ENCODE data around the gene PPM1H.

PPM1H gene

DNA sequence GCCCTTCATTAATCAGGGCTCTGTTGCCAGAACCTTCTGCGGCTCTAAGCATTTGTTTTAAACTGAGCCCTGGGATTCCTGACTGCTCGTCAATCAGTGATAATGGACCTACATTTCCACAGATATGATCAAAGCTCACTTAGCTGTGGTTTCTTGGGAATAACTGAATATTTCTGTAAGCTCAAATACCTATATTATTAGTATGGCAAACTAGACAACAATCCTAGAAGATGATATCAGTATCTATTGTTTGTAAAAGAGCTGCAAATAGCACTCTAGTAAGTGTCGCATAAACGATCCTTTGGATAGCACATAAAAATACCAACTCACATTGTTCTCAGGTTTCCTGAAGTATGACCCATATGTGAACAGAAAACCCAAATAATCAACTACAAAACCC lies 150.4 kb downstream of the PPM1H start:
- H3K9ac ChIP-seq (ENCODE audit: low read depth, low read length, poor library complexity, severe bottlenecking): no peak overlapping the region
- no peaks in the 10 kb centered on the region for H3K9me3 ChIP-seq (ENCODE audit: insufficient read depth, low read depth, low read length)
- no peaks in the 10 kb centered on the region for H4K20me1 ChIP-seq (ENCODE audit: insufficient read depth, low read length, poor library complexity, severe bottlenecking)
- H3K4me3 ChIP-seq (ENCODE audit: low read length, poor library complexity, severe bottlenecking): no peak overlapping the region
- H3K4me2 ChIP-seq (ENCODE audit: low read depth, low read length, poor library complexity, severe bottlenecking): peak overlapping the region; percentile 7
- H2AFZ ChIP-seq (ENCODE audit: low read length): no peak overlapping the region
- no peaks in the 10 kb centered on the region for H3K9me2 ChIP-seq (replicated peaks; ENCODE audit: low read depth, low read length)
- H3F3A ChIP-seq (ENCODE audit: low read depth): no peaks in the 10 kb centered on the region
- H3K79me2 ChIP-seq (ENCODE audit: insufficient read depth, low read length): no peaks in the 10 kb centered on the region
- H3K4me1 ChIP-seq (ENCODE audit: insufficient read depth, low read length, poor library complexity, severe bottlenecking): peaks cover 40% of the 10 kb centered on the region
- TF ChIP-seq, protein P1, sequence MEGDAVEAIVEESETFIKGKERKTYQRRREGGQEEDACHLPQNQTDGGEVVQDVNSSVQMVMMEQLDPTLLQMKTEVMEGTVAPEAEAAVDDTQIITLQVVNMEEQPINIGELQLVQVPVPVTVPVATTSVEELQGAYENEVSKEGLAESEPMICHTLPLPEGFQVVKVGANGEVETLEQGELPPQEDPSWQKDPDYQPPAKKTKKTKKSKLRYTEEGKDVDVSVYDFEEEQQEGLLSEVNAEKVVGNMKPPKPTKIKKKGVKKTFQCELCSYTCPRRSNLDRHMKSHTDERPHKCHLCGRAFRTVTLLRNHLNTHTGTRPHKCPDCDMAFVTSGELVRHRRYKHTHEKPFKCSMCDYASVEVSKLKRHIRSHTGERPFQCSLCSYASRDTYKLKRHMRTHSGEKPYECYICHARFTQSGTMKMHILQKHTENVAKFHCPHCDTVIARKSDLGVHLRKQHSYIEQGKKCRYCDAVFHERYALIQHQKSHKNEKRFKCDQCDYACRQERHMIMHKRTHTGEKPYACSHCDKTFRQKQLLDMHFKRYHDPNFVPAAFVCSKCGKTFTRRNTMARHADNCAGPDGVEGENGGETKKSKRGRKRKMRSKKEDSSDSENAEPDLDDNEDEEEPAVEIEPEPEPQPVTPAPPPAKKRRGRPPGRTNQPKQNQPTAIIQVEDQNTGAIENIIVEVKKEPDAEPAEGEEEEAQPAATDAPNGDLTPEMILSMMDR (conservative IDR thresholded peaks at IDR 0.05; ENCODE audit: low read length): no peak
- TF ChIP-seq EZH2phosphoT487 (IDR thresholded peaks at IDR 0.05; ENCODE audit: borderline replicate concordance): no peak
- H3K27me3 ChIP-seq (ENCODE audit: insufficient read depth, low read length, poor library complexity, severe bottlenecking): no peaks in the 10 kb centered on the region
- peaks cover 14% of the 10 kb centered on the region; the same call in 1 of the 2 replicates for H3K36me3 ChIP-seq (ENCODE audit: insufficient read depth, low read length)

DNA sequence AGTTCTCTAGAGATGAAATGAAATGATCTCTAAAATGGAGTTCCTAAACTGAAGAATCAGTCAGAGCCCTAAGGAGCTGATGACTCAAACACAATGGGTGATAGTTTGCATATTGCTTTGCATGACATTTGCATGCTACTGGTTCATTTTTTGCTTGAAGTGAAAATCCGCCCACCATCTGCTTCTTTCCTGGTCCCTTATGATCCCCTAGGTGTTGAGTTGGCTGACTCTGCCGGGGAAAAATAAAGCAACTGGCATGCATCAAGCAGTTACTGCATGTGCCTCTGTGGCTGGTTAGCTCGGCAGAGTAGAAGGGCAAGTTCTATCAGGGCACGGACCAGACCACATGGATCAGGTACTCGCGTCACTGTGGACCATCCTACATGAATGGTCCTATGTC lies 151.1 kb downstream of the PPM1H start:
- Histone ChIP-seq H3K36me3 (ENCODE audit: insufficient read depth, low read length) (peaks cover 14% of the 10 kb centered on the region; the same call in 1 of the 2 replicates), H3K9me3 (ENCODE audit: insufficient read depth, low read depth, low read length) (no peaks in the 10 kb centered on the region), H2AFZ (ENCODE audit: low read length) (no peak overlapping the region), H3K4me3 (ENCODE audit: low read length, poor library complexity, severe bottlenecking) (no peak overlapping the region), H3K9me2 (replicated peaks; ENCODE audit: low read depth, low read length) (no peaks in the 10 kb centered on the region), H3K27me3 (ENCODE audit: insufficient read depth, low read length, poor library complexity, severe bottlenecking) (no peaks in the 10 kb centered on the region), H3K4me1 (ENCODE audit: insufficient read depth, low read length, poor library complexity, severe bottlenecking) (peaks cover 40% of the 10 kb centered on the region), H3K4me2 (ENCODE audit: low read depth, low read length, poor library complexity, severe bottlenecking) (peak overlapping the region; percentile 7), H4K20me1 (ENCODE audit: insufficient read depth, low read length, poor library complexity, severe bottlenecking) (no peaks in the 10 kb centered on the region), H3K9ac (ENCODE audit: low read depth, low read length, poor library complexity, severe bottlenecking) (no peak overlapping the region), H3K79me2 (ENCODE audit: insufficient read depth, low read length) (no peaks in the 10 kb centered on the region), H3F3A (ENCODE audit: low read depth) (no peaks in the 10 kb centered on the region)
- TF ChIP-seq, protein P1 (conservative IDR thresholded peaks at IDR 0.05; ENCODE audit: low read length): no peak
- TF ChIP-seq EZH2phosphoT487 (IDR thresholded peaks at IDR 0.05; ENCODE audit: borderline replicate concordance): no peak

DNA sequence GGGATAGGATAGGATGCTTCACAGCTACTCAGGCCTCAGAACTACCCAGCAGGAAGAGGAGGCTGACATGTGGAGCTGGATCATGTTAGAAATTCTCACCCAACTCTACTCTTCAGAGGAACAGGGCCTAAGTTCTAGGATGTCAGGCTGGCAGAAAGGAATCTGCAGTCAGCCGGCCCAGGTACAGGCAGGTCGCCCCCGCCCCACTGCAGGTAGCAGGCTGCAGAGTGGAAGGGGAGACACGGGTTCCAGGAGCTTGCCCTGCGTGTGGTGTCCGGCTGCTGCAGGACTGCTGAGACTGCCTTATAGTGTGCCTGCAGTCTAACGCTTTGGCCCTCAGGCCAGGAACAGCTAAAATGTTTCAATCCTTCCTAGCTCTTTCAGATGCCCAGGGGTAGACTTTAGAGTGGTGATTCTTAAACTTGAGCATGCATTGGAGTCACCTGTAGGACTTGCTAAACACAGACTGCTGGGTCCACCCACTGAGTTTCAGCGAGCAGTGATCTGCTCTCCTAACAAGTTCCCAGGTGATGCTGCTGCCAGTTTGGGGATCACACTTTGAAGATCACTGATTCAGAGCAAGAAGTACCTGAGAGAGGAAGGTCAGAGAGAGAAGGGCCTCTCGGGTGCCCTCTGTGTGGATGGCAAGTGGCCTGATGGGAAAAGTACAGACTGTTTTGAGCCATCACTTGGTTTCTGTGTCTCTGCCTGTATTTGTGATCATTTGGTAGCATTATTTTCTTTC lies 153.6 kb downstream of the PPM1H start:
- Histone ChIP-seq H3K9me3 (ENCODE audit: insufficient read depth, low read depth, low read length) (no peaks in the 10 kb centered on the region), H3K9me2 (replicated peaks; ENCODE audit: low read depth, low read length) (no peaks in the 10 kb centered on the region), H3K4me3 (ENCODE audit: low read length, poor library complexity, severe bottlenecking) (no peak overlapping the region)

More for the DNA sequence above, 153.6 kb downstream of the PPM1H start:
- Histone ChIP-seq H3K4me1 (ENCODE audit: insufficient read depth, low read length, poor library complexity, severe bottlenecking) (peaks cover 45% of the 10 kb centered on the region), H3K36me3 (ENCODE audit: insufficient read depth, low read length) (no peaks in the 10 kb centered on the region; the same call in 1 of the 2 replicates), H2AFZ (ENCODE audit: low read length) (no peak overlapping the region), H3K4me2 (ENCODE audit: low read depth, low read length, poor library complexity, severe bottlenecking) (no peak overlapping the region), H3K27me3 (ENCODE audit: insufficient read depth, low read length, poor library complexity, severe bottlenecking) (no peaks in the 10 kb centered on the region), H3F3A (ENCODE audit: low read depth) (no peaks in the 10 kb centered on the region), H3K79me2 (ENCODE audit: insufficient read depth, low read length) (no peaks in the 10 kb centered on the region), H4K20me1 (ENCODE audit: insufficient read depth, low read length, poor library complexity, severe bottlenecking) (no peaks in the 10 kb centered on the region), H3K9ac (ENCODE audit: low read depth, low read length, poor library complexity, severe bottlenecking) (no peak overlapping the region)
- no peak for TF ChIP-seq EZH2phosphoT487 (IDR thresholded peaks at IDR 0.05; ENCODE audit: borderline replicate concordance)
- TF ChIP-seq, protein P1 (conservative IDR thresholded peaks at IDR 0.05; ENCODE audit: low read length): no peak

All from Loucy (cell line).